Duodenal mucosa (tissue), 2 donors: ENCODE results near the gene RUNX3.

Experiments used
- H3K27ac ChIP-seq: one replicate; pipeline ENCODE4 v1.7.0; 2013; ENCODE audit warnings: low read depth, low read length
- H3K27me3 ChIP-seq, 2 donors: one replicate each; pipeline ENCODE4 v1.7.0; 2013; ENCODE audit warnings: low read length in 2 of 2, control low read depth in 1 of 2; ENCODE audit not compliant: insufficient read depth in 2 of 2, control insufficient read depth in 1 of 2
- H3K36me3 ChIP-seq, 2 donors: one replicate each; pipeline ENCODE4 v1.7.0; 2013; ENCODE audit warnings: low read length in 2 of 2, control low read depth in 1 of 2; ENCODE audit not compliant: insufficient read depth in 2 of 2, control insufficient read depth in 1 of 2
- H3K4me1 ChIP-seq, 2 donors: one replicate each; pipeline ENCODE4 v1.7.0; 2013; ENCODE audit warnings: low read length in 2 of 2, control low read depth in 1 of 2; ENCODE audit not compliant: insufficient read depth in 2 of 2, control insufficient read depth in 1 of 2
- H3K4me3 ChIP-seq, 2 donors: one replicate each; pipeline ENCODE4 v1.7.0; 2013; ENCODE audit warnings: low read length in 2 of 2, low read depth in 1 of 2
- H3K9ac ChIP-seq, 2 donors: one replicate each; pipeline ENCODE4 v1.7.0; 2013; ENCODE audit warnings: low read length in 2 of 2, low read depth in 1 of 2
- H3K9me3 ChIP-seq, 2 donors: one replicate each; pipeline ENCODE4 v1.7.0; 2013; ENCODE audit warnings: low read length in 2 of 2, control low read depth in 1 of 2; ENCODE audit not compliant: control insufficient read depth in 1 of 2

Gene RUNX3

GRCh38 chr1:24955779-24956365, 25.8 kb upstream of the RUNX3 start:
- H3K27me3 ChIP-seq = no peaks in the 10 kb centered on the region
- no peaks in the 10 kb centered on the region for H3K36me3 ChIP-seq
- no peak overlapping the region for H3K9ac ChIP-seq
- peaks cover 5 to 13% of the 10 kb centered on the region in 2 donors for H3K4me1 ChIP-seq
- H3K27ac ChIP-seq = no peak overlapping the region
- H3K4me3 ChIP-seq = no peak overlapping the region
- no peaks in the 10 kb centered on the region for H3K9me3 ChIP-seq

DNA sequence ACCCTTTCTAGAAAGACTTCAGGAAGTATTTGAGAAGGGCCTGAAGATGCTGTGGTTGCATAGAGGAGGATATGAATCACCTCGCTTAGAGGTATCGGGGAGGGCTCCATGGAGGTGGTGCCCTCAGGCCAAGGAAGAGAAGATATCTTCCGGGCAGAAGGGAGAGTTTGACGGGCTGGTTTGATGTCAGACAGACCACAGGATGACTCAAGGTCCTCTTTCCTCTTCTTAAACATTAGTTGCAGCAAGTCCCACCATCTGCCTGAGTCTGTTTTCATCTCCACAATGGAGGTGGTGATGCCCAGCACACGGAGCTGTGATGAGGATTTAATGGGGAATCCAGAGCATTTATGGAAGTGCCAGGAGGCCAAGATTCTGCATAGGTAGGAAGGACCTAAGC, 25.1 kb upstream of the RUNX3 start:
- H3K9me3 ChIP-seq = no peaks in the 10 kb centered on the region
- H3K27me3 ChIP-seq = no peaks in the 10 kb centered on the region
- H3K27ac ChIP-seq = no peak overlapping the region
- H3K9ac ChIP-seq = no peak overlapping the region
- H3K4me3 ChIP-seq = no peak overlapping the region
- H3K4me1 ChIP-seq = peaks cover 5 to 13% of the 10 kb centered on the region in 2 donors
- no peaks in the 10 kb centered on the region for H3K36me3 ChIP-seq

DNA sequence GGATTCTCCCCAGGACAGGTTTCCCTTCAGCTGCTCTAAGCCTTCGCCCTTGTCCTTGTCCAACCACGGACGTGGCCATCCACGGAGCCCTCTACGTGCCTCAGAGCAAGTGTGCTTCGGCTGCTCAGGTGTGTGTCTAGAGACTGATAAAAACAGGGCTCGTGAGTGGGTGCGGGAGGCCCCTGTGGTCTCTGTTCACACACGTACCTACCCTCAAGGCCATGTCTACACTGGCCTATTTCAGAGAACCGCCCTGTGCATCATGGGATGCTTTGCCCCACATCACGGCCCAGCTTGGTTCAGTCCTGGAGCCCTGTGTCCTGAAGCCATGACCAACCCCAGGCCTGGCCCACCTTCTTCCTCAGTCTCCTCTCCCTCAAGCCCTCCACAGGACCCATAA, 24.6 kb upstream of the RUNX3 start:
- Histone ChIP-seq H3K4me3 (no peak overlapping the region), H3K36me3 (no peaks in the 10 kb centered on the region), H3K27me3 (no peaks in the 10 kb centered on the region), H3K9me3 (no peaks in the 10 kb centered on the region), H3K4me1 (peaks cover 5 to 13% of the 10 kb centered on the region in 2 donors), H3K9ac (no peak overlapping the region), H3K27ac (no peak overlapping the region)

DNA sequence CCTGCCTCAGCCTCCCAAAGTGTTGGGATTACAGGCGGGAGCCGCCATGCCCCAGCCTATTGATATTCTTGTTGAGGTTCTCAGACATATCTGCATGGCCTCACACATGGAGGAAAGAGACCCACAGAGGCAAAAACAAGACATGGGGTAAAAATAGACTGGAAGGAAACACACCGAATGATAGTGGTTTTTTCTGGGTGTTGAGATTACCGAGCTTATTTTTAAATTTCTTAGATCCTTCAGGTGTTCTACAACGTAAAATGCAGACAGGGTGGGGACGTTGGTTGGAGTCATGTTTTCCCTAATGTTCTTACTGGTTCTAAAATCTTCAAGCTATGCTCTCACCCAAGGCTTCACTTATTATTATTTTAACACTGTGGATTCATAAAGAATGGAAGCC, 23.9 kb upstream of the RUNX3 start:
- Histone ChIP-seq H3K27me3 (no peaks in the 10 kb centered on the region), H3K27ac (no peak overlapping the region), H3K4me1 (peaks cover 5 to 13% of the 10 kb centered on the region in 2 donors), H3K9ac (no peak overlapping the region), H3K36me3 (no peaks in the 10 kb centered on the region), H3K4me3 (no peak overlapping the region), H3K9me3 (no peaks in the 10 kb centered on the region)

- Histone ChIP-seq H3K4me3 (no peak overlapping the region), H3K9me3 (no peaks in the 10 kb centered on the region), H3K9ac (no peak overlapping the region), H3K27me3 (no peaks in the 10 kb centered on the region), H3K27ac (no peak overlapping the region), H3K4me1 (peaks cover 5 to 17% of the 10 kb centered on the region in 2 donors), H3K36me3 (no peaks in the 10 kb centered on the region)
Measured at GRCh38 chr1:24952413-24952841, 22.4 kb upstream of the RUNX3 start.

GRCh38 chr1:24951810-24952412, 21.8 kb upstream of the RUNX3 start:
- no peaks in the 10 kb centered on the region for H3K9me3 ChIP-seq
- no peak overlapping the region for H3K27ac ChIP-seq
- no peaks in the 10 kb centered on the region for H3K36me3 ChIP-seq
- H3K27me3 ChIP-seq = no peaks in the 10 kb centered on the region
- H3K9ac ChIP-seq = no peak overlapping the region
- no peak overlapping the region for H3K4me3 ChIP-seq
- H3K4me1 ChIP-seq = peaks cover 5 to 17% of the 10 kb centered on the region in 2 donors

- Histone ChIP-seq H3K4me3 (no peak overlapping the region), H3K27ac (no peak overlapping the region), H3K9ac (no peak overlapping the region), H3K4me1 (peaks cover 5 to 14% of the 10 kb centered on the region in 2 donors), H3K9me3 (no peaks in the 10 kb centered on the region), H3K36me3 (no peaks in the 10 kb centered on the region), H3K27me3 (no peaks in the 10 kb centered on the region)
Measured at GRCh38 chr1:24951337-24951736, 21.3 kb upstream of the RUNX3 start.

DNA sequence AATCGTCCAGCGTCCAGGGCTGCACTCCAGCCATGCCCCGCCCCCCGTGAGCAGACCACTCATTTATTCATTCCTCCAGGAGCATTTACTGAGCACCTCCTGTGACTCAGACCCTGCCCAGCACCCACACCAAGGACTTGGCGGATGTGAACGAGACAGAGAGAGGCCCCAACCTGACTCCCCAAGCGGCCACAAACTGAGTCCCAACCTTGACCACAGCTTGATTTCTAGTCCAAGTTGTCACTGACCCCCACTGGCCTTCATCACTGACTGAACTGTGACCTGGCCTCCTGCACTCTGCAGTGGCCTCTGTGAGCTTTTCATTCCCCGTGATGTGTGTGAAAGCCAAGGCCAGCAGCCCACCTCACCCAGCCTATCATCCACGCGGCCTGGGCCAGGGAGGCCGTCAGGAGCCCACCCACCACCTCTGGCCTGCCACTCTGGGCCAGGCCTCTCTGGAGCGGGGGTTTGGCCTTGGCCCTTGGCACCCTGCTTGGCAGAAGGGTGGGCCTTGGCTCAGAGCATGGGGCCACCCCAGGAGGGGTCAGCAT, 19.3 kb upstream of the RUNX3 start:
- H3K9me3 ChIP-seq = no peaks in the 10 kb centered on the region
- H3K36me3 ChIP-seq = no peaks in the 10 kb centered on the region
- peaks cover 2 to 4% of the 10 kb centered on the region in 2 donors for H3K4me1 ChIP-seq
- no peak overlapping the region for H3K4me3 ChIP-seq
- H3K27ac ChIP-seq = no peak overlapping the region
- H3K27me3 ChIP-seq = no peaks in the 10 kb centered on the region
- no peak overlapping the region for H3K9ac ChIP-seq

- Histone ChIP-seq H3K9me3 (no peaks in the 10 kb centered on the region), H3K9ac (no peak overlapping the region), H3K36me3 (no peaks in the 10 kb centered on the region), H3K27me3 (no peaks in the 10 kb centered on the region), H3K4me1 (peaks cover 0 to 4% of the 10 kb centered on the region in 2 donors), H3K4me3 (no peak overlapping the region), H3K27ac (no peak overlapping the region)
Measured at GRCh38 chr1:24948079-24948827, 18.2 kb upstream of the RUNX3 start.
